HG02840 (cell line): ENCODE data around the gene FRG1.
"Not testable (repeated sequence)": the region's sequence is repeated elsewhere in the genome, so short reads cannot be mapped to it uniquely, and the experiment has no call there.

Experiments used
- ATAC-seq: cut with Tn5 transposase; IDR thresholded peaks from one replicate; pipeline ENCODE4 v1.9.1; 2021; ENCODE audit warnings: mild to moderate bottlenecking, moderate library complexity, moderate number of reproducible peaks; ENCODE audit not compliant: unreplicated experiment, low FRiP score

Gene FRG1

DNA sequence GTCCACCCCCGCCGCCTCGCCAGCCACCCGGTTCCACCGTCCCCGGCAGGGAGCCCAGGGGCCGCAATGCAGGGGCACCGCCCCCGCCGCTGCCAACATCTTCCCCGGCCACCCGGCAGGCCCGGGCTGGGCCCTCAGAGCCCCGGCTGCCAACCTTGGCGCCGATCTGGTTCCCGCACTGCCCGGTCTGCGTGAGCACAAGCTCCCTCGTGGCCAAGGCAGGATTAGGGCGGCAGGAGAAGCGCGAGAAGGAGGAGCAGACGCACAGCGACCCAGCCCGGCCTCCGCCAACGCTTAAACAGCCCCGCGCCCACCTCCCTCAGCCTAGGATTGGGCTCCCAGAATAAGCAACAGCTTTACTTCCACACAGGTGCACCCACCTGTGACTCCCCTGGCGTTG lies 44.0 kb downstream of the FRG1 start:
- ATAC-seq = not testable (repeated sequence)

DNA sequence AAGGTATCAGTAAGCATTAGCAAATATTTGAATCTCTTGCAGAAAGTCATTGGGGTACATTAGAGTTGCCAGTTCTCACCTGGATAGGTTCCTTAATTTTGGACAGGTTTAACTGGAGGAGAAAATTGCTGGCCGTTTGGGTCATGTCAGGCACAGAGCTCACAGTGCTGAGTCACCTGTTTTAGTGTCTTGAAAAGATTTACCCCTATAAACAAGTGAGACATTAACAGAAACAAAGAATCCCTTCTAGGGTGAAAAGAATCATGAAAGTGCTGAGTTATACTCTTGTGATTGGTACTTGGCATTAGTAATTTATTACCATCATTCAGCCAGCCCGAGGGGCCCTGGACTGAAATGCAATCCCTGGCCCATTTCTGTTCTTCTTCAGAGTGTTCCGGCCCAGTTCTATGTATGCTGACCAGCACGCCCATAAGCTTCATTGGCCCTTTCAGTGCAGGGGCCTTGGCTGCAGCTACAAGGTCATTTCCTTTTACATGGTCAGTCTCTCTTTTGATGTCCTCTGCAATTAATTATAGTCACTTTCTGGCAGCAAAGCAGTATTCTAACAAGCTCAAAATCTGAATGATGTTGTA lies 45.1 kb downstream of the FRG1 start:
- ATAC-seq = not testable (repeated sequence)

GRCh38 chr4:189988877-189989431 lies 48.3 kb downstream of the FRG1 start:
- ATAC-seq = no peak

DNA sequence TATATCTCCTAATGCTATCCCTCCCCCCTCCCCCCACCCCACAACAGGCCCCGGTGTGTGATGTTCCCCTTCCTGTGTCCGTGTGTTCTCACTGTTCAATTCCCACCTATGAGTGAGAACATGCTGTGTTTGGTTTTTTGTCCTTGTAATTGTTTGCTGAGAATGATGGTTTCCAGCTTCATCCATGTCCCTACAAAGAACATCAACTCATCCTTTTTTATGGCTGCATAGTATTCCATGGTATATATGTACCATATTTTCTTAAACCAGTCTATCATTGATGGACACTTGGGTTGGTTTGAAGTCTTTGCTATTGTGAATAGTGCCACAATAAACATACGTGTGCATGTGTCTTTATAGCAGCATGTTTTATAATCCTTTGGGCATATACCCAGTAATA lies 49.3 kb downstream of the FRG1 start:
- ATAC-seq = not testable (repeated sequence)
